IPS DF 6.9 (cell line): ENCODE measurements around the gene CPNE7.

Experiments
- DNase-seq: peaks from one replicate; pipeline ENCODE4 v3.0.0-alpha.2; 2013; ENCODE audit warnings: low read depth, low spot score
- H3K27ac ChIP-seq: one replicate; pipeline ENCODE4 v1.5.1; 2013; ENCODE audit warnings: low read length, control low read depth
- H3K27me3 ChIP-seq: 2 replicates; pipeline ENCODE4 v1.6.1; 2013; ENCODE audit warnings: mild to moderate bottlenecking, low read length; ENCODE audit not compliant: control insufficient read depth, insufficient read depth
- H3K36me3 ChIP-seq: 2 replicates; pipeline ENCODE4 v1.6.1; 2013; ENCODE audit warnings: low read length; ENCODE audit not compliant: control insufficient read depth, insufficient read depth
- H3K4me1 ChIP-seq: 2 replicates; pipeline ENCODE4 v1.6.1; 2013; ENCODE audit warnings: low read length; ENCODE audit not compliant: control insufficient read depth, insufficient read depth
- H3K4me3 ChIP-seq: 2 replicates; pipeline ENCODE4 v1.5.1; 2013; ENCODE audit warnings: mild to moderate bottlenecking, low read length
- H3K9me3 ChIP-seq: 2 replicates; pipeline ENCODE4 v1.6.1; 2013; ENCODE audit warnings: low read length, inconsistent platforms; ENCODE audit not compliant: control insufficient read depth, insufficient read depth
- WGBS: extraction: QIAGEN DNeasy Blood & Tissue Kit; methylation state at CpG from one replicate; pipeline ENCODE4 v1.1.7; 2013; ENCODE audit warnings: mixed read lengths, missing lambda C conversion rate; ENCODE audit not compliant: insufficient read length, insufficient coverage; 5-methylcytosine and 5-hydroxymethylcytosine counted together

CPNE7 gene

DNA sequence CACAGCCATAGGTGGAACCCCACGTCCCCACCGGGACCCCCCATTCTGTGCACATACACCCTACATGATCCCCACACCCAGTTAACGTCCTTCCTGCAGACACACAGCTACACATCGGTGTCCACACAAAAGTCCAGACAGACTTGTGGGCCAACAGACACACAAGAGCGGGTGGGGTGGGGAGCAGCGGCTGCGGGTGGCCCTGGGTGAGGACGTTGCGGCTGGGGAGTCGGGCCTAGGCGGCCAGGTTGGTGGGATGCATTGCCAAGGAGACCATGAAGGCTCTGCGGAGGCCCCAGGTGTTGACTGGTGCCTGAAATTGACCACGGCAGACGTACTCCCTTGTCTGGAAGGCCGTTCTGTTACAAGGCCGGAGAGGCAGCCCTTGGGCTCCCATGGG is 29.2 kb downstream of the CPNE7 start:
- Histone ChIP-seq H3K27ac (no peak overlapping the region), H3K9me3 (no peaks in the 10 kb centered on the region), H3K4me1 (peaks cover 6% of the 10 kb centered on the region), H3K4me3 (no peak overlapping the region), H3K36me3 (no peaks in the 10 kb centered on the region), H3K27me3 (no peaks in the 10 kb centered on the region)
- WGBS: no CpG with 5 or more reads among the region's 16 CpGs
- no peak for DNase-seq

- no CpG with 5 or more reads among the region's 34 CpGs for WGBS
- Histone ChIP-seq H3K27ac (no peak overlapping the region), H3K4me3 (no peak overlapping the region)
Measured at GRCh38 chr16:89605186-89605970, 29.8 kb downstream of the CPNE7 start.

GRCh38 chr16:89606006-89606405 is 30.4 kb downstream of the CPNE7 start:
- H3K36me3 ChIP-seq: no peaks in the 10 kb centered on the region
- no peak for DNase-seq
- H3K9me3 ChIP-seq: no peaks in the 10 kb centered on the region
- H3K4me1 ChIP-seq: peaks cover 6% of the 10 kb centered on the region
- H3K27me3 ChIP-seq: no peaks in the 10 kb centered on the region
- no peak overlapping the region for H3K27ac ChIP-seq
- no CpG with 5 or more reads among the region's 9 CpGs for WGBS
- no peak overlapping the region for H3K4me3 ChIP-seq

More at GRCh38 chr16:89605186-89605970, 29.8 kb downstream of the CPNE7 start:
- Histone ChIP-seq H3K9me3 (no peaks in the 10 kb centered on the region), H3K27me3 (no peaks in the 10 kb centered on the region), H3K4me1 (peaks cover 6% of the 10 kb centered on the region), H3K36me3 (no peaks in the 10 kb centered on the region)
- DNase-seq: no peak

DNA sequence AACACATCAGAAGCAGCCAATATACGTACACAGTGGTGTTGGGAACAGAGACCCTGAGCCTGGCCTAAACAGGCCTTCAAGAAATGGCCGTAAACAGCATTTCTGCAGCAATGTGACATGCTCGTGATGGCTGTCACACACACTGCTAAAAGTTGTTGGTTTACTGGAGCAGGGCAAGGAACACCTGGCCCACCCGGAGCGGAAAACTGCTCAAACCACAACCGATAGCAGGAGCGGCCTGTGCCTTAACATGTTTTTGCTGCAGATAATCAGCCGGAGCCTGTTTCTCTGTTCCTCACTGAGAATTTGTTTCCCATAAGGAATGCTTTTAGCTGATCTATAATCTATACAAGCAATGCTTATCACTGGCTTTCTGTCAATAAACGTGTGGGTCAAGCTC is 31.9 kb downstream of the CPNE7 start:
- no CpG with 5 or more reads among the region's 9 CpGs for WGBS
- no peaks in the 10 kb centered on the region for H3K27me3 ChIP-seq
- H3K9me3 ChIP-seq: no peaks in the 10 kb centered on the region
- H3K4me1 ChIP-seq: peaks cover 2% of the 10 kb centered on the region
- no peak overlapping the region for H3K27ac ChIP-seq
- no peak for DNase-seq
- H3K4me3 ChIP-seq: no peak overlapping the region
- no peaks in the 10 kb centered on the region for H3K36me3 ChIP-seq

DNA sequence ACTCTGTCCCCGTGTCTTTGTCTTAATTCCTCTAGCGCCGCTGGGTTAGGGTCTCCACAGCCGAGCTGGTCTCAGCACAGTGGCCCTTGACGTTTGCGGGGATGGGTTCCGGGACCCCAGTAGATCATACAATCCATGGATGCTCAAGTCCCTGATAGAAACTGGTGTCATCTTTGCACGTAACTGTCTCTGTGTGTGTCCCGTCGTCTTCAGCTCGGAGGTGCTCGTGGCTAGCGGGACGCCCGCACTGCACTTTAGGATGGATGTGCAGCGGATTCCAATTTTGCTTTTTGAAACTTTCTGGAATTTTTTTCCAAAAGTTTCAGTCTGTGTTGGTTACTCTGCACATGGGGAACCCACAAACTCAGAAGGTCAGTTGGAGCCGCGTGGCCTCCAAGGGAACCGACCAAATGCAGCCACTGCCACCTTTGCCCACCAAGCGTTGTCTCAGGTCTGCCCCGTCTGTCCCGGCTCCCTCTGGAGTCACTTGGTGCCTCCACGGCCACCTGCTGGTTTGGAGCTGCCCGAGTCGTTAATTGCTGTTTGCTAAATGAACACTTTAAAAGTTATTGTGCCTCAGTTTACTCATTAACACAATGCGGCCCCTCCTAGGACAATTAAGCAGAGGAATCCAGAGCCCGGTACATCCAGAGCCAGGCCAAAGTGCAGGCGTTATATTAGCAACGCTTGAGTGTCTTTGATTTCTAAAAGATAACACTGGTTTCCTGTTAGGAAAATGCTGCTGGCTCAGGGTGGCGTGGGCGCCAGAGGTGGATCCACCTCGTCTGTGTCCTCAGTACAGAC is 32.6 kb downstream of the CPNE7 start:
- no peak for DNase-seq
- WGBS: no CpG with 5 or more reads among the region's 32 CpGs
- no peak overlapping the region for H3K27ac ChIP-seq
- H3K9me3 ChIP-seq: no peaks in the 10 kb centered on the region
- H3K4me1 ChIP-seq: no peaks in the 10 kb centered on the region; the same call in 1 of the 2 replicates
- H3K4me3 ChIP-seq: no peak overlapping the region
- H3K27me3 ChIP-seq: no peaks in the 10 kb centered on the region
- H3K36me3 ChIP-seq: no peaks in the 10 kb centered on the region

DNA sequence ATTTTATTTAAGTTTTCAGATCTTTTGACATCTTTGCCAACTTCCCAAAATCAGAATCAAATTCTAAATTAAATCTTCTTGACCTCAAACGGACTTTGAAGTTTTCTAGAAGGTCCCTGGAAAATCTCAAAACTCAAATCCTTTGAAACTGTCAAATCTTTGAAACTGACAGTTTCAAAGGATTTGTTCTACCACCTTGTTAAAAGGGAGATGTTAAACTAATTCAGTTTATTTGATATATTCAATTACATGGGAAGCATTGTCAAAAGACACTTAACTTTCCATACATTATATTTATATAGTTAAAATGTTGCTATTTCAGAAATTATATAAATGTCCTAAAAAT is 34.5 kb downstream of the CPNE7 start:
- no peaks in the 10 kb centered on the region for H3K36me3 ChIP-seq
- DNase-seq: no peak
- H3K9me3 ChIP-seq: no peaks in the 10 kb centered on the region
- no CpG with 5 or more reads among the region's 1 CpG for WGBS
- H3K4me3 ChIP-seq: no peak overlapping the region
- H3K27me3 ChIP-seq: no peaks in the 10 kb centered on the region
- H3K4me1 ChIP-seq: peaks cover 2% of the 10 kb centered on the region; the same call in 1 of the 2 replicates
- no peak overlapping the region for H3K27ac ChIP-seq

- no peak for DNase-seq
- H3K9me3 ChIP-seq: no peaks in the 10 kb centered on the region
- H3K27me3 ChIP-seq: no peaks in the 10 kb centered on the region
- H3K27ac ChIP-seq: no peak overlapping the region
- H3K4me3 ChIP-seq: no peak overlapping the region
- no peaks in the 10 kb centered on the region for H3K36me3 ChIP-seq
- peaks cover 2% of the 10 kb centered on the region; the same call in 1 of the 2 replicates for H3K4me1 ChIP-seq
- no CpG with 5 or more reads among the region's 20 CpGs for WGBS
Measured at GRCh38 chr16:89612415-89613166, 37.0 kb downstream of the CPNE7 start.

- Histone ChIP-seq H3K9me3 (no peaks in the 10 kb centered on the region), H3K27ac (no peak within 1 kb of the TSS), H3K4me3 (no peak within 1 kb of the TSS), H3K4me1 (peaks cover 2% of the 10 kb centered on the region; the same call in 1 of the 2 replicates), H3K36me3 (no peaks in the 10 kb centered on the region), H3K27me3 (no peaks in the 10 kb centered on the region)
- no CpG with 5 or more reads among the region's 19 CpGs for WGBS
- DNase-seq: no peak
Measured at GRCh38 chr16:89613231-89613953, 37.8 kb downstream of the CPNE7 start, which contains the start of gene DPEP1. DPEP1 (plus strand) TSS chr16:89613642; CDS start chr16:89630411, 16,769 bp downstream.

DNA sequence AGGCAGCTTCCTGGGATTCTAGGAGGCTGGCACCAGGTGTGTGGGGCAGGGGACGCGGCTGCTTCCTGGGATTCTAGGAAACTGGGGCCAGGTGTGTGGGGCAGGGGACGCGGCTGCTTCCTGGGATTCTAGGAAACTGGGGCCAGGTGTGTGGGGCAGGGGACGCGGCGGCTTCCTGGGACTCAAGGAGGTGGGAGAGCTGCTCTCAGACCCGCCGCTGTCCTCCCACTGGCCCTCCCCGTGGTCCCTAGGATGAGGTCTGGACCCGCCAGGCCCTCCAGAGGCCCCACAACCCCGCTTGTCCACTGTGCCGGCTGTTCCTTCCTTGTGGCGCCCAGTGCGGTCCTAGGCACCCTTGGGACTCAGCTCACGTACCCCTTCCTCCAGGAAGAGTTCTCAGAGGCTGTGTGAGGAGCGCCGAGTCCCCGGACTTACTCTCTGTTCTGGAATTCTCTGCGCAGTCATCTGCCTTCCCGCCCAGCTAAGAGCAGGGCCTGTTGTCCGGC is 38.4 kb downstream of the CPNE7 start:
- no CpG with 5 or more reads among the region's 22 CpGs for WGBS

More for the DNA sequence above, 38.4 kb downstream of the CPNE7 start:
- H3K27ac ChIP-seq: no peak overlapping the region
- no peaks in the 10 kb centered on the region for H3K27me3 ChIP-seq
- no peak for DNase-seq
- no peak overlapping the region for H3K4me3 ChIP-seq
- H3K4me1 ChIP-seq: peaks cover 2% of the 10 kb centered on the region; the same call in 1 of the 2 replicates
- H3K9me3 ChIP-seq: no peaks in the 10 kb centered on the region
- H3K36me3 ChIP-seq: no peaks in the 10 kb centered on the region
